Body of pancreas (tissue), 4 donors: ENCODE results near the gene CAMTA1. TPM values are rescaled to one million over a fixed set of nuclear protein-coding genes. Genes with fewer than 3 reads are reported as not detected.

ENCODE experiments used
- ATAC-seq: fragments of 150-250 bp; one replicate; pipeline ENCODE4 v1.9.1; 2016
- DNase-seq, 4 donors: peaks; one replicate each; pipeline ENCODE4 v3.0.0-alpha.2; 2019
- H3K27ac ChIP-seq, 4 donors: fragments of 200-600 bp; sonication (generic); 1 replicate in 3 of 4; 2 replicates in 1 of 4; pipeline versions ENCODE4 v1.5.1 to v1.6.1; 2016 to 2019; ENCODE audit warnings: mild to moderate bottlenecking in 1 of 4, mixed read lengths in 1 of 4, moderate library complexity in 1 of 4
- H3K27me3 ChIP-seq, 2 donors: fragments of 200-600 bp; sonication (generic); one replicate each; pipeline ENCODE4 v1.6.0; 2016; ENCODE audit warnings: mild to moderate bottlenecking in 1 of 2
- H3K36me3 ChIP-seq, 2 donors: fragments of 200-600 bp; sonication (generic); replicated peaks in 1 of 2; 2 replicates each; pipeline ENCODE4 v1.5.1; 2016; ENCODE audit warnings: low read depth in 2 of 2; ENCODE audit not compliant: insufficient read depth in 1 of 2
- H3K4me1 ChIP-seq: fragments of 200-600 bp; sonication (generic); one replicate; pipeline ENCODE4 v1.6.0; 2016
- H3K4me3 ChIP-seq, 2 donors: fragments of 200-600 bp; sonication (generic); 1 replicate in 1 of 2; 2 replicates in 1 of 2; pipeline ENCODE4 v1.5.1; 2016 to 2019
- H3K9me3 ChIP-seq, 3 donors: fragments of 200-600 bp; sonication (generic); 1 replicate in 2 of 3; 2 replicates in 1 of 3; pipeline ENCODE4 v1.5.1; 2016
- POLR2A ChIP-seq, 3 donors: fragments of 450-650 bp; IDR thresholded peaks; one replicate each; pipeline ENCODE4 v1.6.1; 2016; ENCODE audit warnings: antibody characterized with exemption in 3 of 3, mild to moderate bottlenecking in 2 of 3
- WGBS, 2 donors: methylation state at CpG; one replicate each; pipeline ENCODE4 v1.1.5; 2017; 5-methylcytosine and 5-hydroxymethylcytosine counted together
- intact Hi-C: fragments of 100-400 bp; cut with DNase I; formaldehyde crosslinking; loops from one replicate; pipeline ENCODE4 v1.15.1; 2023
- total RNA-seq, 2 donors: library from RNA; depleted of rRNA; stranded (reverse); fragments of >200 nt; gene quantifications; one replicate each; pipeline ENCODE4 v1.1.0, GENCODE V29; 2016
- TF ChIP-seq, protein P1 (sequence below), 7 experiments: fragments of 450-650 bp in 4 of 7; fragments of 200-600 bp in 3 of 7; sonication (generic) in 3 of 7; IDR thresholded peaks; one replicate each; pipeline ENCODE4 v1.5.1; 2016 to 2019; ENCODE audit warnings: antibody characterized with exemption in 7 of 7

CAMTA1 gene
- total RNA-seq, 2 donors from 2014 or later, result 36.3 to 59.7 TPM

DNA sequence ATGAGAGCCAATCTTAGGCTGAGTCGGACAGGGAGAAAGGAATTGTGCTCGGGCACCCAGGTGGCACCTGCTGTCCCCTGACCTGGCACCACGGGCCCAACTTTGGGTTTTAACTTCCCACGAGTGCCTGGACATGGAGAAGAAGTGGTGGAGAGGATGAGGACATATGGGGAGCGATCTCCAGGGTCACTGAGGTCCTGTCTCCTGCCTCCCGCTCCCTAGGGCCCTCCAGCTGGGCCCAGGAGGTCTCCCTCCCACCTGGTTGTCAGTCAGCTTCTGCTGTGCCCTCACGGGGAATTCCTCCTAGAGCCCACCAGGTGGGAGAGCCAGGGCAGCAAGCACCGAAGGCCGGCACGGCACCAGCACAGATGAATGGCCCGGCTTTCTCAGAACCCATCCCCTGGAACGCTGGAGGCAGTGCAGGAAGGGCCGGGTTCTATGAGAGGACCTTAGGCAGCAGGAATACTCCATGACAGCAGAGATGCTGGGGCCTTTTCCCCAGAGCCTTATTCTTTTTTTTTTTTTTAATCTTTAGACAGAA, 435.5 kb downstream of the CAMTA1 start:
- TF ChIP-seq, protein P1, sequence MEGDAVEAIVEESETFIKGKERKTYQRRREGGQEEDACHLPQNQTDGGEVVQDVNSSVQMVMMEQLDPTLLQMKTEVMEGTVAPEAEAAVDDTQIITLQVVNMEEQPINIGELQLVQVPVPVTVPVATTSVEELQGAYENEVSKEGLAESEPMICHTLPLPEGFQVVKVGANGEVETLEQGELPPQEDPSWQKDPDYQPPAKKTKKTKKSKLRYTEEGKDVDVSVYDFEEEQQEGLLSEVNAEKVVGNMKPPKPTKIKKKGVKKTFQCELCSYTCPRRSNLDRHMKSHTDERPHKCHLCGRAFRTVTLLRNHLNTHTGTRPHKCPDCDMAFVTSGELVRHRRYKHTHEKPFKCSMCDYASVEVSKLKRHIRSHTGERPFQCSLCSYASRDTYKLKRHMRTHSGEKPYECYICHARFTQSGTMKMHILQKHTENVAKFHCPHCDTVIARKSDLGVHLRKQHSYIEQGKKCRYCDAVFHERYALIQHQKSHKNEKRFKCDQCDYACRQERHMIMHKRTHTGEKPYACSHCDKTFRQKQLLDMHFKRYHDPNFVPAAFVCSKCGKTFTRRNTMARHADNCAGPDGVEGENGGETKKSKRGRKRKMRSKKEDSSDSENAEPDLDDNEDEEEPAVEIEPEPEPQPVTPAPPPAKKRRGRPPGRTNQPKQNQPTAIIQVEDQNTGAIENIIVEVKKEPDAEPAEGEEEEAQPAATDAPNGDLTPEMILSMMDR (IDR thresholded peaks at IDR 0.05), result no peak
- TF ChIP-seq POLR2A (IDR thresholded peaks at IDR 0.05), result no peak
- Histone ChIP-seq H3K36me3 (no peaks in the 10 kb centered on the region), H3K4me3 (no peak overlapping the region), H3K9me3 (no peaks in the 10 kb centered on the region), H3K27me3 (no peaks in the 10 kb centered on the region), H3K4me1 (no peaks in the 10 kb centered on the region), H3K27ac (no peak overlapping the region)
- ATAC-seq (no peak), DNase-seq (no peak)
- 70 to 91% methylated on average over 10 to 13 of the region's 13 CpGs for WGBS, 2 donors
- intact Hi-C loops, result loop anchor here (10.0 kb wide), 1 partner anchor 176 kb away; no protein-coding TSS in a partner anchor

DNA sequence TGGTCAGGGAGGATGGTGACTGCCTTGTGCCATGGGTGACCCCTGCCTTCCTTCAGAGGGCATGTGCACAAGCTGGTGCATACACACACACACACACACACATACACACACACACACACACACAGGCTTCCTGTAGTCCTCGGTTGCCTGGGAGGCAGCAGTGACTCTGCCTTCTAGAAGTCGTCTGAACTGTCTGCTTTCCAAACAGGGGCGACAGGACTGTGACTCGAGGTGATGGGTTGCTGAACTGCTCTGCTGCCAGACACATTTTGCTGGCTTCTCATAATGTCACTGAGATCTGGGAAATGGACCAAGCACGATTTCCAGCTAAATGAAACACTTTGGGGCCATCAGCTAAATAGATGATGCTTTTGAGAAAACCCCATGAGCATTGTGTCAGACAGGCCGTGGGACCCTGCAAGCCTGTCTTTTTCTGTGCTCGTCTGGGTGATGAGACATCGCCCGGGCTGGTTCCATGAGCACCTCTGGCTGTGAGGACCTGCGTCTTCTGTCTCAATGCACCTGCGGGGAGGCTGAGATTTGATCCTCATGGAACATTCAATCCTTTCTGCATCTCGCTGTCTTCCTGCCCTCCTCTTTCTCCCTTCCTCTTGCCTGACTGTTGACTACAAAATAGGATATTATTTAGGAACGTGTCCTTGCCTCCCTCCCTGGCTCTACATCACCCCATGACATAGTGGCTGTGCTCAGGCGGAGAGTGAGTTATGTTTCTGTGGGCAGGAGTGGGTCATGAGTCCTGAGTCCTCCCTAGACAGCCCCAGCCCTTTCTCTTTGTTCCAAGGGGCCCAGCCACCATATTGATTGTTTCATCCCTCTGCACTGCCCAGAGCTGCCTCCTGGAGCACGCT, 436.8 kb downstream of the CAMTA1 start:
- Histone ChIP-seq H3K36me3 (no peaks in the 10 kb centered on the region), H3K27me3 (no peaks in the 10 kb centered on the region), H3K4me1 (no peaks in the 10 kb centered on the region), H3K27ac (no peak overlapping the region), H3K4me3 (no peak overlapping the region), H3K9me3 (no peaks in the 10 kb centered on the region)
- DNase-seq, result no peak
- TF ChIP-seq, protein P1 (IDR thresholded peaks at IDR 0.05), result no peak
- no peak for TF ChIP-seq POLR2A (IDR thresholded peaks at IDR 0.05)
- 50 to 63% methylated on average over 11 to 15 of the region's 15 CpGs for WGBS, 2 donors
- intact Hi-C loops, result loop anchor here (10.0 kb wide), 1 partner anchor 177 kb away; no protein-coding TSS in a partner anchor
- ATAC-seq, result no peak

DNA sequence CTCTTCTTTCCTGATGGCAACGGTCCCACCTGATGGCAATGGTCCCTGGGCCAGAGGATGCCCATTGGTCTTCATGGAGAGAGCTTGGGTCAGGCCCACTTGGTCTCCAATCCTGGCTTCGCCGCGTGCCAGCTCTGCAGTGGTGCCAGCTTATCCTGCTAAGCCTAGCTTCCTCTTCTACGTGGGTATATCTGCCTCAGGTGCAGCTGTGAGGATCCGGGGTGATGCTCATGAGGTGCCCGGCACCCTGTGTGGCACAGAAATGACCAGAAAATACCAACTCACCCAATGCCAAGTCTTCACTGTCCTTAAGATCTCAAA, 437.4 kb downstream of the CAMTA1 start:
- no peaks in the 10 kb centered on the region for H3K27me3 ChIP-seq
- no peak overlapping the region for H3K4me3 ChIP-seq
- ATAC-seq (no peak), DNase-seq (no peak)
- no peaks in the 10 kb centered on the region for H3K4me1 ChIP-seq
- no peak overlapping the region for H3K27ac ChIP-seq
- intact Hi-C loops, result loop anchor here (10.0 kb wide), 1 partner anchor 178 kb away; no protein-coding TSS in a partner anchor
- TF ChIP-seq POLR2A (IDR thresholded peaks at IDR 0.05), result no peak
- TF ChIP-seq, protein P1 (IDR thresholded peaks at IDR 0.05), result no peak
- H3K9me3 ChIP-seq, result no peaks in the 10 kb centered on the region
- 61 to 68% methylated on average over 7 of the region's 7 CpGs for WGBS, 2 donors
- no peaks in the 10 kb centered on the region for H3K36me3 ChIP-seq

DNA sequence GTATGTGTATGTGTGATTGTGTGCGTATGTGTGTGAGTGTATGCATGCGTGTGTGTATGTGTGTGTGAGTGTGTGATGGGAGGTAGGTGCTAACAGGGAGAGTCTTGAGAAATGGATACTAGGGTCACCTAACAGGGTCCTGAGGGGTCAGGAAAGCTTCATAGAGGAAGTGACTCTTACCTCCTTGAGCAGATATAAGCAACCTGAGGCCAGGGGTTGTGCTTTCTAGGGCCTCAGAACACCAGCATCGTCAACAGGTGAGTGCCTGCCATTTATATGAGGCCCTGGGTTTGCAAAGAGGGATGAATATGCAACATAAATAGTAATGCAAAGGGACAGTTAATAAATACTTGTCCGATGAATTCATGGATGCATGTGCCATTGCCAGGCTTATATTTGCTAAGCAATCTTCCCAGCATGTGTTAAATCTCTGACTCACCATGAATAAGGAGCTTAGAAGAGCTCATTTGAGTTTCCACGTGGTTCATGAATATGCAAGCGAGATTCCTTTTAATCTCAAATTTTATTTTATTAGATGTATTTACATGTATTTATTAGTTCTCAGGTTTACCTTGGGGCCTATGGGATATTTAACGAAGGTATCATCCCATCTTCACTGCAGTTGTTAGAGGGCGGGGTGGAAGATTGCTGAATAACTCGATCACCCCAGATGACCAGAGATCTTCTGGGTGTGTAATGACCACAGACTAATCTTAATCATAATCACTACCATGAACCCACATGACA, 438.3 kb downstream of the CAMTA1 start:
- ATAC-seq, result no peak
- 77% methylated on average over 9 of the region's 9 CpGs for WGBS, 2 donors
- Histone ChIP-seq H3K4me3 (no peak overlapping the region), H3K27ac (no peak overlapping the region), H3K36me3 (no peaks in the 10 kb centered on the region), H3K27me3 (no peaks in the 10 kb centered on the region), H3K4me1 (no peaks in the 10 kb centered on the region), H3K9me3 (no peaks in the 10 kb centered on the region)
- DNase-seq, result no peak
- no peak for TF ChIP-seq POLR2A (IDR thresholded peaks at IDR 0.05)
- TF ChIP-seq, protein P1 (IDR thresholded peaks at IDR 0.05), result no peak
- intact Hi-C loops, result loop anchor here (10.0 kb wide), 1 partner anchor 179 kb away; no protein-coding TSS in a partner anchor
